Measurements from ENCODE around the gene PHGDH. TPM values are rescaled to one million over a fixed set of nuclear protein-coding genes. Genes with fewer than 3 reads are reported as not detected.

Gene PHGDH
- total and polyA plus RNA-seq, 2 of the 13 experiments (the other 11 are each of a cell fraction or from before 2014, with no cell fraction given): 95.8 to 133 TPM

DNA sequence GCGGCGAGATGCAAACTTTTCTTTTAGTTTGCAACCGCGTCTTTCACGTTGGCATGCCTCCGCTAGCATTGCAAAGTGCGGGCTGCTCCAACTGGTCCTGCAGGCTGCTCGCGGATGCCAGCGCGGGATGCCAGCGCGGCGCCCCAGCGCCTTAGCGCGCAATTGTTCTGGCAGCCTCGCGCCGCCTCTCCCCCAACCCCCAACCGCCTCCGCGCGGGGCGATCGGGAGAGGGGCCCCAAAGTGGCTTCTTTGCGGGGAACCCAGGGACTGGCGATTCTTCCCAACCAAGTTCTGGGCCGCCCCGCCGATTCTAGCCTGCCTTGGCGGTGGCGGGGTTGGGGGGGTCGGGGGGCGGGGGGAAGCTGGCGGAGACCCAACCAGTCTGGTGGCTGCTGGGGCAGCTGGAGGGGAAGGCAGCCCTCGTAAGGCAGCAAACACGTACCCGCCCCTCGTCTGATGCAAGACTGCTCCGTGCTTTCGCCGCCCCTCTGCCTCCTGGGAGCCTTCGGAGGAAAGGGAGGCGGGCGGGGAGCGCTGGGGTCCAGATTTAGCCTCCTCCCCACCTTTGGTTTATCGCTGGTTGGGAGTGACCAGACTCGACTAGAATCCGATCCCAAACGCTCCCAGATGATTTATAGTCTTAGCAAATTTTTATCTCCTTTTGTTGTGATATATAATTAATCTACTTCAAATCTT is 756 bp downstream of the PHGDH start (continued):
- TF ChIP-seq, protein P1, sequence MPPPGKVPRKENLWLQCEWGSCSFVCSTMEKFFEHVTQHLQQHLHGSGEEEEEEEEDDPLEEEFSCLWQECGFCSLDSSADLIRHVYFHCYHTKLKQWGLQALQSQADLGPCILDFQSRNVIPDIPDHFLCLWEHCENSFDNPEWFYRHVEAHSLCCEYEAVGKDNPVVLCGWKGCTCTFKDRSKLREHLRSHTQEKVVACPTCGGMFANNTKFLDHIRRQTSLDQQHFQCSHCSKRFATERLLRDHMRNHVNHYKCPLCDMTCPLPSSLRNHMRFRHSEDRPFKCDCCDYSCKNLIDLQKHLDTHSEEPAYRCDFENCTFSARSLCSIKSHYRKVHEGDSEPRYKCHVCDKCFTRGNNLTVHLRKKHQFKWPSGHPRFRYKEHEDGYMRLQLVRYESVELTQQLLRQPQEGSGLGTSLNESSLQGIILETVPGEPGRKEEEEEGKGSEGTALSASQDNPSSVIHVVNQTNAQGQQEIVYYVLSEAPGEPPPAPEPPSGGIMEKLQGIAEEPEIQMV (CRISPR knock-in tag; IDR thresholded peaks at IDR 0.05; ENCODE audit: low read depth): no peak
- TF ChIP-seq POLR2A (IDR thresholded peaks at IDR 0.05; ENCODE audit: insufficient read depth in 1 of 2, low read depth in 2 of 2, low read length in 2 of 2): peak; percentile 48 to 62
- TF ChIP-seq GABPB1 (CRISPR knock-in tag; IDR thresholded peaks at IDR 0.05): peak; percentile 33
- no peak for TF ChIP-seq RARG (CRISPR knock-in tag; IDR thresholded peaks at IDR 0.05; ENCODE audit: low read depth)
- TF ChIP-seq, protein P2, sequence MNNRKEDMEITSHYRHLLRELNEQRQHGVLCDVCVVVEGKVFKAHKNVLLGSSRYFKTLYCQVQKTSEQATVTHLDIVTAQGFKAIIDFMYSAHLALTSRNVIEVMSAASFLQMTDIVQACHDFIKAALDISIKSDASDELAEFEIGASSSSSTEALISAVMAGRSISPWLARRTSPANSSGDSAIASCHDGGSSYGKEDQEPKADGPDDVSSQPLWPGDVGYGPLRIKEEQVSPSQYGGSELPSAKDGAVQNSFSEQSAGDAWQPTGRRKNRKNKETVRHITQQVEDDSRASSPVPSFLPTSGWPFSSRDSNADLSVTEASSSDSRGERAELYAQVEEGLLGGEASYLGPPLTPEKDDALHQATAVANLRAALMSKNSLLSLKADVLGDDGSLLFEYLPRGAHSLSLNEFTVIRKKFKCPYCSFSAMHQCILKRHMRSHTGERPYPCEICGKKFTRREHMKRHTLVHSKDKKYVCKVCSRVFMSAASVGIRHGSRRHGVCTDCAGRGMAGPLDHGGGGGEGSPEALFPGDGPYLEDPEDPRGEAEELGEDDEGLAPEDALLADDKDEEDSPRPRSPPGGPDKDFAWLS (CRISPR knock-in tag; IDR thresholded peaks at IDR 0.05; ENCODE audit: borderline replicate concordance): no peak
- TF ChIP-seq ZNF816 (CRISPR knock-in tag; IDR thresholded peaks at IDR 0.05; ENCODE audit: borderline replicate concordance): peak; percentile 44; the same call in 1 of the 2 replicates
- TF ChIP-seq ZNF569 (CRISPR knock-in tag; IDR thresholded peaks at IDR 0.05; ENCODE audit: borderline replicate concordance): no peak
- peak; percentile 99 for TF ChIP-seq CEBPG (CRISPR knock-in tag; IDR thresholded peaks at IDR 0.05)
- no peak; the same call in 1 of the 2 replicates for TF ChIP-seq ATF7-NPFF (CRISPR knock-in tag; IDR thresholded peaks at IDR 0.05; ENCODE audit: low read depth)
- TF ChIP-seq RAD21 (CRISPR knock-in tag; IDR thresholded peaks at IDR 0.05): no peak; the same call in 1 of the 2 replicates
- TF ChIP-seq ZBTB21 (CRISPR knock-in tag; IDR thresholded peaks at IDR 0.05): no peak
- no peak for TF ChIP-seq ZNF3 (CRISPR knock-in tag; IDR thresholded peaks at IDR 0.05)
- TF ChIP-seq ZNF788 (CRISPR knock-in tag; IDR thresholded peaks at IDR 0.05; ENCODE audit: borderline replicate concordance): peak; percentile 51; the same call in 1 of the 2 replicates
- TF ChIP-seq, protein P3, sequence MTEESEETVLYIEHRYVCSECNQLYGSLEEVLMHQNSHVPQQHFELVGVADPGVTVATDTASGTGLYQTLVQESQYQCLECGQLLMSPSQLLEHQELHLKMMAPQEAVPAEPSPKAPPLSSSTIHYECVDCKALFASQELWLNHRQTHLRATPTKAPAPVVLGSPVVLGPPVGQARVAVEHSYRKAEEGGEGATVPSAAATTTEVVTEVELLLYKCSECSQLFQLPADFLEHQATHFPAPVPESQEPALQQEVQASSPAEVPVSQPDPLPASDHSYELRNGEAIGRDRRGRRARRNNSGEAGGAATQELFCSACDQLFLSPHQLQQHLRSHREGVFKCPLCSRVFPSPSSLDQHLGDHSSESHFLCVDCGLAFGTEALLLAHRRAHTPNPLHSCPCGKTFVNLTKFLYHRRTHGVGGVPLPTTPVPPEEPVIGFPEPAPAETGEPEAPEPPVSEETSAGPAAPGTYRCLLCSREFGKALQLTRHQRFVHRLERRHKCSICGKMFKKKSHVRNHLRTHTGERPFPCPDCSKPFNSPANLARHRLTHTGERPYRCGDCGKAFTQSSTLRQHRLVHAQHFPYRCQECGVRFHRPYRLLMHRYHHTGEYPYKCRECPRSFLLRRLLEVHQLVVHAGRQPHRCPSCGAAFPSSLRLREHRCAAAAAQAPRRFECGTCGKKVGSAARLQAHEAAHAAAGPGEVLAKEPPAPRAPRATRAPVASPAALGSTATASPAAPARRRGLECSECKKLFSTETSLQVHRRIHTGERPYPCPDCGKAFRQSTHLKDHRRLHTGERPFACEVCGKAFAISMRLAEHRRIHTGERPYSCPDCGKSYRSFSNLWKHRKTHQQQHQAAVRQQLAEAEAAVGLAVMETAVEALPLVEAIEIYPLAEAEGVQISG (CRISPR knock-in tag; IDR thresholded peaks at IDR 0.05): peak; percentile 58
- no peak for TF ChIP-seq ZNF274 (CRISPR knock-in tag; IDR thresholded peaks at IDR 0.05)
- TF ChIP-seq, protein P4, sequence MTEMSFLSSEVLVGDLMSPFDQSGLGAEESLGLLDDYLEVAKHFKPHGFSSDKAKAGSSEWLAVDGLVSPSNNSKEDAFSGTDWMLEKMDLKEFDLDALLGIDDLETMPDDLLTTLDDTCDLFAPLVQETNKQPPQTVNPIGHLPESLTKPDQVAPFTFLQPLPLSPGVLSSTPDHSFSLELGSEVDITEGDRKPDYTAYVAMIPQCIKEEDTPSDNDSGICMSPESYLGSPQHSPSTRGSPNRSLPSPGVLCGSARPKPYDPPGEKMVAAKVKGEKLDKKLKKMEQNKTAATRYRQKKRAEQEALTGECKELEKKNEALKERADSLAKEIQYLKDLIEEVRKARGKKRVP (CRISPR knock-in tag; IDR thresholded peaks at IDR 0.05): peak; percentile 61 to 99; a peak in 2 of 4 replicates
- TF ChIP-seq TBX2 (CRISPR knock-in tag; IDR thresholded peaks at IDR 0.05; ENCODE audit: borderline replicate concordance): no peak; the same call in 1 of the 2 replicates
- TF ChIP-seq ZFP82 (CRISPR knock-in tag; IDR thresholded peaks at IDR 0.05; ENCODE audit: borderline replicate concordance): 0 out of 2 replicates have a peak, but pooled peaks have one; percentile 46

Data from HepG2 (cell line).